Testis (tissue), 3 donors: ENCODE results near the gene ADPRHL1. TPM values are rescaled to one million over a fixed set of nuclear protein-coding genes. Genes with fewer than 3 reads are reported as not detected.

Source experiments
- DNase-seq: peaks from one replicate; pipeline ENCODE4 v3.0.0-alpha.2; 2019
- H3K27ac ChIP-seq, 2 donors: fragments of 200-600 bp; sonication (generic); one replicate each; pipeline ENCODE4 v1.5.1; 2019
- H3K27me3 ChIP-seq: fragments of 200-600 bp; sonication (generic); one replicate; pipeline ENCODE4 v1.5.1; 2019
- H3K36me3 ChIP-seq: fragments of 200-600 bp; sonication (generic); one replicate; pipeline ENCODE4 v1.5.1; 2017; ENCODE audit warnings: low read depth; ENCODE audit errors: missing control alignments
- H3K4me1 ChIP-seq: fragments of 200-600 bp; sonication (generic); one replicate; pipeline ENCODE4 v1.5.1; 2019
- H3K4me3 ChIP-seq, 2 donors: fragments of 200-600 bp; sonication (generic); one replicate each; pipeline ENCODE4 v1.5.1; 2017 to 2019
- H3K9me3 ChIP-seq: fragments of 200-600 bp; sonication (generic); one replicate; pipeline ENCODE4 v1.5.1; 2017
- CTCF ChIP-seq, 3 experiments: fragments of 450-650 bp in 2 of 3; fragments of 200-600 bp in 1 of 3; sonication (generic) in 1 of 3; IDR thresholded peaks; one replicate each; pipeline ENCODE4 v1.5.1; 2016 to 2019; ENCODE audit warnings: antibody characterized with exemption in 3 of 3, mild to moderate bottlenecking in 2 of 3, moderate library complexity in 1 of 3
- POLR2A ChIP-seq: fragments of 450-650 bp; IDR thresholded peaks from one replicate; pipeline ENCODE4 v1.6.1; 2017; ENCODE audit warnings: antibody characterized with exemption, mild to moderate bottlenecking, moderate library complexity
- WGBS, 2 donors: methylation state at CpG; one replicate each; pipeline ENCODE4 v1.1.5; 2018; 5-methylcytosine and 5-hydroxymethylcytosine counted together
- intact Hi-C: fragments of 100-400 bp; cut with DNase I; formaldehyde crosslinking; loops from one replicate; pipeline ENCODE4 v1.15.1; 2023; ENCODE audit warnings: low total_unique reads
- polyA plus RNA-seq: library from polyadenylated mRNA; stranded (reverse); fragments of 350-450 nt; fragmentation: Illumina TruSeq; extraction: RNeasy Lipid Tissue Mini Kit (QIAGEN cat#74804); gene quantifications from one replicate; pipeline ENCODE4 v1.2.3, GENCODE V29; 2014; ENCODE audit warnings: low read depth, low replicate concordance; ENCODE audit not compliant: insufficient read depth
- total RNA-seq, 2 donors: library from RNA; depleted of rRNA; stranded (reverse); fragments of >200 nt; gene quantifications; one replicate each; pipeline ENCODE4 v1.2.3, GENCODE V29; 2016

Gene ADPRHL1
- total and polyA plus RNA-seq, 3 donors from 2014 or later = 6.2 to 9.3 (median 6.6) TPM

GRCh38 chr13:113432506-113433270 lies 20.6 kb downstream of the ADPRHL1 start:
- DNase-seq = no peak
- intact Hi-C loops = no loop called here
- H3K4me1 ChIP-seq = peaks cover 3% of the 10 kb centered on the region
- 88 to 89% methylated on average over 33 to 34 of the region's 34 CpGs for WGBS, 2 donors
- H3K36me3 ChIP-seq = no peaks in the 10 kb centered on the region
- TF ChIP-seq POLR2A (no peak), CTCF (IDR thresholded peaks at IDR 0.05) (no peak)
- H3K27ac ChIP-seq = no peak overlapping the region
- no peak overlapping the region for H3K4me3 ChIP-seq
- H3K9me3 ChIP-seq = no peaks in the 10 kb centered on the region
- H3K27me3 ChIP-seq = no peaks in the 10 kb centered on the region

- no peak for DNase-seq
- Histone ChIP-seq H3K4me3 (no peak overlapping the region), H3K27ac (no peak overlapping the region), H3K27me3 (no peaks in the 10 kb centered on the region), H3K9me3 (no peaks in the 10 kb centered on the region), H3K36me3 (no peaks in the 10 kb centered on the region), H3K4me1 (peaks cover 5% of the 10 kb centered on the region)
- 91 to 97% methylated on average over 17 to 22 of the region's 22 CpGs for WGBS, 2 donors
- intact Hi-C loops = no loop called here
- TF ChIP-seq POLR2A = no peak
- TF ChIP-seq CTCF (IDR thresholded peaks at IDR 0.05) = no peak
Observed at GRCh38 chr13:113431171-113431570, 22.1 kb downstream of the ADPRHL1 start.

- Histone ChIP-seq H3K36me3 (no peaks in the 10 kb centered on the region), H3K4me3 (no peak overlapping the region), H3K9me3 (no peaks in the 10 kb centered on the region), H3K4me1 (peaks cover 5% of the 10 kb centered on the region), H3K27ac (no peak overlapping the region), H3K27me3 (no peaks in the 10 kb centered on the region)
- intact Hi-C loops = no loop called here
- no peak for TF ChIP-seq POLR2A
- no peak for TF ChIP-seq CTCF (IDR thresholded peaks at IDR 0.05)
- 91 to 94% methylated on average over 21 to 22 of the region's 23 CpGs for WGBS, 2 donors
- no peak for DNase-seq
Observed at GRCh38 chr13:113430378-113431110, 22.7 kb downstream of the ADPRHL1 start.

GRCh38 chr13:113429608-113429985 lies 23.7 kb downstream of the ADPRHL1 start:
- Histone ChIP-seq H3K4me3 (no peak overlapping the region), H3K27ac (no peak overlapping the region), H3K27me3 (no peaks in the 10 kb centered on the region), H3K36me3 (no peaks in the 10 kb centered on the region), H3K9me3 (no peaks in the 10 kb centered on the region), H3K4me1 (peaks cover 5% of the 10 kb centered on the region)
- intact Hi-C loops = no loop called here
- TF ChIP-seq POLR2A = no peak
- no peak for TF ChIP-seq CTCF (IDR thresholded peaks at IDR 0.05)
- 75 to 81% methylated on average over 13 to 16 of the region's 16 CpGs for WGBS, 2 donors
- DNase-seq = no peak
